Measurements from ENCODE around the gene MZT2B.
"Not testable (repeated sequence)": the region's sequence is repeated elsewhere in the genome, so short reads cannot be mapped to it uniquely, and the experiment has no call there.

DNA sequence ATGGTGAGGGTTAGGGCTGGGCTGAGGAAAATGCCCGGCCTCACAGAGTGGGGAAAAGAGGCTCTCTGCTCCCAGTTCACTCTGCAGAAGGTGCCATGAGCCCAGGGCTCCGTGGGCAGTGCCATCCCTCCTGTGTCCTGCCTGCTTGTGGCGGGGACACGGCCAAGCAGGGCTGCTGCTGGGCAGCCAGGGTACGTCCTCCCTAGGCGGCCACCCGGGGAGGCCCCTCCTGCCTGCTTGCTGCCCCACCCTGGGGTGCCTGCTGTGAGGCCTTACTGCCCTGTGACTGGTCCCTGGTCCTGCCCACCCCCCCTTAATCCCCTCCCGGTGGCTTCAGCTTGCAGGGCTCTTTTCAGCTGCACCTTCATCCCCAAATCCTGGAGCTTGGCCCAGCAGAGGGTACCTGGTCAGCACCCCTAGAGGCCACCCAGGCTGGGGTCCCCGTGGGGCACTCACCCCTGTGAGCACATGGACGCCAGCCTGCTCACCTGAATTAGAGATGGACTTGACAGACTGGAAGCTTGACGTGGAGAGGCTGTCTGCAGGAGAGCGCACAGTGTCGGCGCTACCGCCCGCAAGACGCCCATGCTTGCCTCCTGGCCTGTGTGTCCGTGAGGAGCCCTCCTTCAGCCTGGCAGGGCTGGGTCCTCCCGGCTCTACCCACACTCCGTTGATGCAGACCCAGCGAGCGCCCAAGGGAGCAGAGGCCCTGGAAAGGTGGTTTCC, 40.3 kb upstream of the MZT2B start:
- not testable (repeated sequence) for TF ChIP-seq POLR2A (IDR thresholded peaks at IDR 0.05)
- TF ChIP-seq, protein P1, sequence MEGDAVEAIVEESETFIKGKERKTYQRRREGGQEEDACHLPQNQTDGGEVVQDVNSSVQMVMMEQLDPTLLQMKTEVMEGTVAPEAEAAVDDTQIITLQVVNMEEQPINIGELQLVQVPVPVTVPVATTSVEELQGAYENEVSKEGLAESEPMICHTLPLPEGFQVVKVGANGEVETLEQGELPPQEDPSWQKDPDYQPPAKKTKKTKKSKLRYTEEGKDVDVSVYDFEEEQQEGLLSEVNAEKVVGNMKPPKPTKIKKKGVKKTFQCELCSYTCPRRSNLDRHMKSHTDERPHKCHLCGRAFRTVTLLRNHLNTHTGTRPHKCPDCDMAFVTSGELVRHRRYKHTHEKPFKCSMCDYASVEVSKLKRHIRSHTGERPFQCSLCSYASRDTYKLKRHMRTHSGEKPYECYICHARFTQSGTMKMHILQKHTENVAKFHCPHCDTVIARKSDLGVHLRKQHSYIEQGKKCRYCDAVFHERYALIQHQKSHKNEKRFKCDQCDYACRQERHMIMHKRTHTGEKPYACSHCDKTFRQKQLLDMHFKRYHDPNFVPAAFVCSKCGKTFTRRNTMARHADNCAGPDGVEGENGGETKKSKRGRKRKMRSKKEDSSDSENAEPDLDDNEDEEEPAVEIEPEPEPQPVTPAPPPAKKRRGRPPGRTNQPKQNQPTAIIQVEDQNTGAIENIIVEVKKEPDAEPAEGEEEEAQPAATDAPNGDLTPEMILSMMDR (IDR thresholded peaks at IDR 0.05) = not testable (repeated sequence)

Measured in esophagus squamous epithelium (tissue), 4 donors.